Fibroblast of villous mesenchyme (primary cell): ENCODE results near the gene KRTAP10-12. TPM values are rescaled to one million over a fixed set of nuclear protein-coding genes. Genes with fewer than 3 reads are reported as not detected.

Experiments
- DNase-seq: peaks from one replicate; pipeline ENCODE4 v3.0.0-alpha.2; 2010; ENCODE audit warnings: low read depth
- H3K4me3 ChIP-seq: 2 replicates; pipeline ENCODE4 v1.5.1; 2011; ENCODE audit warnings: low read depth, mild to moderate bottlenecking, low read length
- total RNA-seq: library from RNA; depleted of rRNA; stranded (reverse); fragments of >200 nt; gene quantifications from 2 replicates; pipeline ENCODE4 v1.2.3, GENCODE V29; 2012
- TF ChIP-seq, protein P1 (sequence below): IDR thresholded peaks from 2 replicates; pipeline ENCODE4 v1.5.1; 2012; ENCODE audit warnings: low read depth, mild to moderate bottlenecking, low read length; ENCODE audit not compliant: insufficient read depth

KRTAP10-12 gene
- total RNA-seq, 1 donor = not detected

DNA sequence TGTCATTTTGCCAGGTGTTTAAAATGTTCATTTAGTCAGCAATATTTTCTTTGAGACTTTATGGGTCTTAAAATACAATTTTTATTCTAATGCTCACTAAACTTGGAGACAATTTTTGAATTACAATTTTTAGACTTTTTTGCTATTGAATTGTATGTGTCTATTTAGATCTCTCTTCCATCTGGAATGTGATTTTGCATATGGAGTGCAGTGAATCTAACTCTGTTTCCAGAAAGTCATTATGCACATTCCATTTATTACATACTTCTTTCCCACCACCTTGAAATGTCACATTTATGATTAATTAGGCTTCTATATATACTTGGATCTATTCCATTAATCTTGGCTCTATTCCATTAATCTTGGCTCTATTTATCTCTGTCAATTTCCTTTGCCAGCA is 20.0 kb downstream of the KRTAP10-12 start:
- no peak overlapping the region for H3K4me3 ChIP-seq
- TF ChIP-seq, protein P1, sequence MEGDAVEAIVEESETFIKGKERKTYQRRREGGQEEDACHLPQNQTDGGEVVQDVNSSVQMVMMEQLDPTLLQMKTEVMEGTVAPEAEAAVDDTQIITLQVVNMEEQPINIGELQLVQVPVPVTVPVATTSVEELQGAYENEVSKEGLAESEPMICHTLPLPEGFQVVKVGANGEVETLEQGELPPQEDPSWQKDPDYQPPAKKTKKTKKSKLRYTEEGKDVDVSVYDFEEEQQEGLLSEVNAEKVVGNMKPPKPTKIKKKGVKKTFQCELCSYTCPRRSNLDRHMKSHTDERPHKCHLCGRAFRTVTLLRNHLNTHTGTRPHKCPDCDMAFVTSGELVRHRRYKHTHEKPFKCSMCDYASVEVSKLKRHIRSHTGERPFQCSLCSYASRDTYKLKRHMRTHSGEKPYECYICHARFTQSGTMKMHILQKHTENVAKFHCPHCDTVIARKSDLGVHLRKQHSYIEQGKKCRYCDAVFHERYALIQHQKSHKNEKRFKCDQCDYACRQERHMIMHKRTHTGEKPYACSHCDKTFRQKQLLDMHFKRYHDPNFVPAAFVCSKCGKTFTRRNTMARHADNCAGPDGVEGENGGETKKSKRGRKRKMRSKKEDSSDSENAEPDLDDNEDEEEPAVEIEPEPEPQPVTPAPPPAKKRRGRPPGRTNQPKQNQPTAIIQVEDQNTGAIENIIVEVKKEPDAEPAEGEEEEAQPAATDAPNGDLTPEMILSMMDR = no peak
- no peak for DNase-seq

GRCh38 chr21:44718093-44718492 is 21.1 kb downstream of the KRTAP10-12 start:
- no peak overlapping the region for H3K4me3 ChIP-seq
- TF ChIP-seq, protein P1 = no peak
- DNase-seq = no peak

GRCh38 chr21:44718571-44718970 is 21.6 kb downstream of the KRTAP10-12 start:
- DNase-seq = no peak
- TF ChIP-seq, protein P1 = no peak
- no peak overlapping the region for H3K4me3 ChIP-seq

GRCh38 chr21:44720170-44720569 is 23.2 kb downstream of the KRTAP10-12 start:
- H3K4me3 ChIP-seq = no peak overlapping the region
- TF ChIP-seq, protein P1 = no peak
- DNase-seq = no peak

- TF ChIP-seq, protein P1 = no peak
- no peak for DNase-seq
- H3K4me3 ChIP-seq = no peak overlapping the region
Observed at GRCh38 chr21:44722731-44723130, 25.8 kb downstream of the KRTAP10-12 start.

GRCh38 chr21:44723177-44724131 is 26.5 kb downstream of the KRTAP10-12 start:
- H3K4me3 ChIP-seq = no peak overlapping the region
- no peak for DNase-seq
- TF ChIP-seq, protein P1 = no peak
